Smooth muscle cell (in vitro differentiated cells): ENCODE data around the gene KRTAP5-2. TPM values are rescaled to one million over a fixed set of nuclear protein-coding genes. Genes with fewer than 3 reads are reported as not detected.
"Not testable (repeated sequence)": the region's sequence is repeated elsewhere in the genome, so short reads cannot be mapped to it uniquely, and the experiment has no call there.

Source experiments
- DNase-seq: peaks from one replicate; lab custom pipeline; 2025; ENCODE audit not compliant: unreplicated experiment; lab: John Stamatoyannopoulos, UW
- H2AFZ ChIP-seq: fragments of 200-600 bp; sonication (generic); 2 replicates; pipeline ENCODE4 v1.6.0; 2016; ENCODE audit warnings: antibody characterized with exemption, low read depth, mild to moderate bottlenecking
- H3F3A ChIP-seq: fragments of 200-600 bp; sonication (generic); 2 replicates; pipeline ENCODE4 v1.6.0; 2017; ENCODE audit warnings: antibody characterized with exemption, low read depth
- H3K27ac ChIP-seq: fragments of 200-600 bp; sonication (generic); 2 replicates; pipeline ENCODE4 v1.5.1; 2016; ENCODE audit warnings: low read depth, mild to moderate bottlenecking
- H3K27me3 ChIP-seq: fragments of 200-600 bp; sonication (generic); 2 replicates; pipeline ENCODE4 v1.6.1; 2016; ENCODE audit warnings: low read depth, mild to moderate bottlenecking
- H3K36me3 ChIP-seq: fragments of 200-600 bp; sonication (generic); 2 replicates; pipeline ENCODE4 v1.5.1; 2016; ENCODE audit warnings: low read depth
- H3K4me1 ChIP-seq: fragments of 200-600 bp; sonication (generic); 2 replicates; pipeline ENCODE4 v1.5.1; 2016; ENCODE audit warnings: low read depth
- H3K4me2 ChIP-seq: fragments of 200-600 bp; sonication (generic); 2 replicates; pipeline ENCODE4 v1.6.0; 2016; ENCODE audit warnings: mild to moderate bottlenecking
- H3K4me3 ChIP-seq: fragments of 200-600 bp; sonication (generic); 2 replicates; pipeline ENCODE4 v1.5.1; 2016; ENCODE audit warnings: mild to moderate bottlenecking
- H3K79me2 ChIP-seq: fragments of 200-600 bp; sonication (generic); 2 replicates; pipeline ENCODE4 v1.6.0; 2016; ENCODE audit warnings: low read depth, mild to moderate bottlenecking
- H3K9ac ChIP-seq: fragments of 200-600 bp; sonication (generic); 2 replicates; pipeline ENCODE4 v1.6.0; 2016; ENCODE audit warnings: low read depth
- H3K9me3 ChIP-seq: fragments of 200-600 bp; sonication (generic); replicated peaks from 2 replicates; pipeline ENCODE4 v1.5.1; 2016; ENCODE audit warnings: low read depth
- H4K20me1 ChIP-seq: fragments of 200-600 bp; sonication (generic); 2 replicates; pipeline ENCODE4 v1.6.0; 2016; ENCODE audit warnings: low read depth
- CTCF ChIP-seq: fragments of 200-600 bp; sonication (generic); IDR thresholded peaks from 2 replicates; pipeline ENCODE4 v1.5.1; 2017; ENCODE audit warnings: borderline replicate concordance, mild to moderate bottlenecking, antibody characterized with exemption; ENCODE audit not compliant: insufficient read depth, poor library complexity, severe bottlenecking
- WGBS: methylation state at CpG from one replicate; pipeline ENCODE4 v1.1.7; 2016; ENCODE audit warnings: low lambda C conversion rate; 5-methylcytosine and 5-hydroxymethylcytosine counted together
- polyA plus RNA-seq: library from polyadenylated mRNA; unstranded; fragments of >200 nt; fragmentation: Nextera tagmentation; extraction: Ambion mirVana; gene quantifications from 2 replicates; pipeline ENCODE4 v1.2.1, GENCODE V29; 2016
- total RNA-seq: library from RNA; depleted of rRNA; stranded (reverse); fragments of >200 nt; gene quantifications from 2 replicates; pipeline ENCODE4 v1.2.3, GENCODE V29; 2014

KRTAP5-2 gene
- total and polyA plus RNA-seq, 2 experiments from 2014 or later = 0.14 TPM; not detected in 1

GRCh38 chr11:1592628-1593027, 5.5 kb downstream of the KRTAP5-2 start:
- Histone ChIP-seq H2AFZ (no peak overlapping the region), H3K9ac (no peak overlapping the region), H3K9me3 (no peaks in the 10 kb centered on the region), H4K20me1 (no peaks in the 10 kb centered on the region), H3K27ac (no peak overlapping the region), H3K4me3 (no peak overlapping the region), H3K36me3 (no peaks in the 10 kb centered on the region), H3K4me2 (no peak overlapping the region), H3K79me2 (no peaks in the 10 kb centered on the region), H3F3A (no peaks in the 10 kb centered on the region), H3K4me1 (no peaks in the 10 kb centered on the region), H3K27me3 (peaks cover 28% of the 10 kb centered on the region)
- TF ChIP-seq CTCF = no peak
- WGBS = 90% methylated on average over 9 of the region's 9 CpGs
- DNase-seq = no peak

GRCh38 chr11:1589996-1590395, 8.1 kb downstream of the KRTAP5-2 start:
- no peak overlapping the region for H3K27ac ChIP-seq
- no peaks in the 10 kb centered on the region for H3F3A ChIP-seq
- H3K4me2 ChIP-seq = no peak overlapping the region
- H4K20me1 ChIP-seq = no peaks in the 10 kb centered on the region
- no peak overlapping the region for H3K9ac ChIP-seq
- H3K9me3 ChIP-seq = no peaks in the 10 kb centered on the region
- DNase-seq = no peak
- no peak overlapping the region for H2AFZ ChIP-seq
- 87% methylated on average over 6 of the region's 6 CpGs for WGBS
- no peak for TF ChIP-seq CTCF
- peaks cover 18% of the 10 kb centered on the region for H3K27me3 ChIP-seq
- no peaks in the 10 kb centered on the region for H3K36me3 ChIP-seq
- H3K4me1 ChIP-seq = no peaks in the 10 kb centered on the region
- H3K4me3 ChIP-seq = no peak overlapping the region
- no peaks in the 10 kb centered on the region for H3K79me2 ChIP-seq

GRCh38 chr11:1589191-1589963, 8.7 kb downstream of the KRTAP5-2 start:
- not testable (repeated sequence) for H4K20me1 ChIP-seq, H3K4me3 ChIP-seq, H3K4me1 ChIP-seq, H3K79me2 ChIP-seq, H3K9ac ChIP-seq, H3K27ac ChIP-seq, H3K36me3 ChIP-seq, H3K4me2 ChIP-seq, H2AFZ ChIP-seq, DNase-seq, H3K9me3 ChIP-seq, H3F3A ChIP-seq
- 53% methylated on average over 8 of the region's 10 CpGs for WGBS
- H3K27me3 ChIP-seq = peaks cover 17% of the 10 kb centered on the region

GRCh38 chr11:1586699-1587098, 11.4 kb downstream of the KRTAP5-2 start:
- no peak overlapping the region for H3K4me2 ChIP-seq
- no peaks in the 10 kb centered on the region for H3K9me3 ChIP-seq
- peaks cover 6% of the 10 kb centered on the region for H3K27me3 ChIP-seq
- no peak for DNase-seq
- 61% methylated on average over 2 of the region's 2 CpGs for WGBS
- no peak overlapping the region for H3K9ac ChIP-seq
- no peak overlapping the region for H2AFZ ChIP-seq
- no peaks in the 10 kb centered on the region for H3K79me2 ChIP-seq
- no peaks in the 10 kb centered on the region for H3F3A ChIP-seq
- no peaks in the 10 kb centered on the region for H3K4me1 ChIP-seq
- no peak overlapping the region for H3K27ac ChIP-seq
- H3K4me3 ChIP-seq = no peak overlapping the region
- H4K20me1 ChIP-seq = no peaks in the 10 kb centered on the region
- TF ChIP-seq CTCF = no peak
- H3K36me3 ChIP-seq = no peaks in the 10 kb centered on the region

- H3K79me2 ChIP-seq, H3K27me3 ChIP-seq, H3K4me2 ChIP-seq, H3K36me3 ChIP-seq, H3K27ac ChIP-seq, H4K20me1 ChIP-seq, H3K4me1 ChIP-seq, DNase-seq, H3K9me3 ChIP-seq, H3K4me3 ChIP-seq, H2AFZ ChIP-seq, H3F3A ChIP-seq, H3K9ac ChIP-seq: not testable (repeated sequence)
- WGBS = 89% methylated on average over 9 of the region's 9 CpGs
Measured at GRCh38 chr11:1584661-1585370, 13.3 kb downstream of the KRTAP5-2 start, which contains the start of gene KRTAP5-1. TSS of gene KRTAP5-1 (minus strand) at chr11:1585283. CDS start at chr11:1585249, 34 bp downstream.

GRCh38 chr11:1582909-1583308, 15.2 kb downstream of the KRTAP5-2 start:
- not testable (repeated sequence) for H3K27ac ChIP-seq, H3K27me3 ChIP-seq, H3K4me1 ChIP-seq, H3K9me3 ChIP-seq, H3F3A ChIP-seq, H3K4me2 ChIP-seq, H3K79me2 ChIP-seq, H4K20me1 ChIP-seq, H3K9ac ChIP-seq, H3K4me3 ChIP-seq, H3K36me3 ChIP-seq, H2AFZ ChIP-seq, DNase-seq
- WGBS = 77% methylated on average over 2 of the region's 2 CpGs
